ENCODE results near the gene JCAD. TPM values are rescaled to one million over a fixed set of nuclear protein-coding genes. Genes with fewer than 3 reads are reported as not detected.

JCAD gene
- total RNA-seq, 4 donors from 2014 or later: 26.6 to 38.5 (median 28.1) TPM

DNA sequence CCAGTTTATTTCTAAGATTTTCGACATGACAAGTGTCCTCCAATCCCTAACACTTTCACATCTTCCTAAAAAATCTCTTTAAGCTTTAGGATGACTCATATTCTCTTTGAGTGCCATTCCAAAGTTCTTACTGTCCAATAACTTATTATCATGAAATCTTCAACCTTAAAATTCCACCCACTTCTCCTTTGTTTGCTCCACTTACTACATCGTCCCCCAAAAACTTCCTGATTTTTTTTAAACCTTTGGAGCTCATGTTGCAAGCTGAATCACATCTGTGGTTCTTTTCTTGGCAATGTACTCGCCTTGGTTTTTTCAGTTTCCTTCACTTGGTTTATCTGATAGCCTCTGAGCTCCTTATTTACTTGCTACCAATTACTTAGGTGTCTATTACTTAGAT is 39.2 kb upstream of the JCAD start:
- no peak for DNase-seq
- Histone ChIP-seq H3K27me3 (no peaks in the 10 kb centered on the region), H3K36me3 (no peaks in the 10 kb centered on the region), H3K4me3 (replicated peaks in 1 of 3) (no peak overlapping the region), H3K27ac (no peak overlapping the region), H3K9me3 (no peaks in the 10 kb centered on the region), H3K4me1 (no peaks in the 10 kb centered on the region)
- TF ChIP-seq POLR2A (IDR thresholded peaks at IDR 0.05): no peak
- TF ChIP-seq, protein P1, sequence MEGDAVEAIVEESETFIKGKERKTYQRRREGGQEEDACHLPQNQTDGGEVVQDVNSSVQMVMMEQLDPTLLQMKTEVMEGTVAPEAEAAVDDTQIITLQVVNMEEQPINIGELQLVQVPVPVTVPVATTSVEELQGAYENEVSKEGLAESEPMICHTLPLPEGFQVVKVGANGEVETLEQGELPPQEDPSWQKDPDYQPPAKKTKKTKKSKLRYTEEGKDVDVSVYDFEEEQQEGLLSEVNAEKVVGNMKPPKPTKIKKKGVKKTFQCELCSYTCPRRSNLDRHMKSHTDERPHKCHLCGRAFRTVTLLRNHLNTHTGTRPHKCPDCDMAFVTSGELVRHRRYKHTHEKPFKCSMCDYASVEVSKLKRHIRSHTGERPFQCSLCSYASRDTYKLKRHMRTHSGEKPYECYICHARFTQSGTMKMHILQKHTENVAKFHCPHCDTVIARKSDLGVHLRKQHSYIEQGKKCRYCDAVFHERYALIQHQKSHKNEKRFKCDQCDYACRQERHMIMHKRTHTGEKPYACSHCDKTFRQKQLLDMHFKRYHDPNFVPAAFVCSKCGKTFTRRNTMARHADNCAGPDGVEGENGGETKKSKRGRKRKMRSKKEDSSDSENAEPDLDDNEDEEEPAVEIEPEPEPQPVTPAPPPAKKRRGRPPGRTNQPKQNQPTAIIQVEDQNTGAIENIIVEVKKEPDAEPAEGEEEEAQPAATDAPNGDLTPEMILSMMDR (IDR thresholded peaks at IDR 0.05): no peak
- intact Hi-C loops (cut with DNase I): no loop called here
- 58 to 64% methylated on average over 3 of the region's 3 CpGs for WGBS, 2 donors

DNA sequence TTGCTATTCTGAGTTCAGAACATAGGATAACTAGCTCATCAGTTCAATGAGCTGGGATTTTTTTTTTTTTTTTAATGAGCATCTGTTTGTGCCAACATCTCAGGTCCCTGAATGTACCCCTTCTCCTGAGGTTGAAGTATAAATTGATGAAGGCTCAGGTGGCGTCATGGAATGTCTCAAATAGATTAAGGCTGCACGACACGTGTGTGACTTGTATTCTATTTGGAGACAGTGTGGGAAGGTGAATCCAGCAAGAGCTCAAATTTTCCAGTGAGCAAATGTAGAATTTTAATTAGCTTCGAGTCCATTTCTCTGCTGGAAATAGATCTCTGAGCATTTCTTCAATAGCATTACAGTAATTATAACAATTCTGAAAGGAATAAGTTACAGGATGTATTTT is 37.2 kb upstream of the JCAD start:
- Histone ChIP-seq H3K36me3 (no peaks in the 10 kb centered on the region), H3K4me1 (no peaks in the 10 kb centered on the region), H3K4me3 (replicated peaks in 1 of 3) (no peak overlapping the region), H3K27ac (no peak overlapping the region), H3K27me3 (no peaks in the 10 kb centered on the region), H3K9me3 (no peaks in the 10 kb centered on the region)
- 94% methylated on average over 4 of the region's 4 CpGs for WGBS, 2 donors
- no peak for DNase-seq
- no peak for TF ChIP-seq POLR2A (IDR thresholded peaks at IDR 0.05)
- TF ChIP-seq, protein P1 (IDR thresholded peaks at IDR 0.05): no peak
- intact Hi-C loops (cut with DNase I): no loop called here

- Histone ChIP-seq H3K4me3 (replicated peaks in 1 of 3) (no peak overlapping the region), H3K9me3 (no peaks in the 10 kb centered on the region), H3K4me1 (no peaks in the 10 kb centered on the region), H3K27me3 (no peaks in the 10 kb centered on the region), H3K27ac (no peak overlapping the region), H3K36me3 (no peaks in the 10 kb centered on the region)
- DNase-seq: no peak
- TF ChIP-seq POLR2A (IDR thresholded peaks at IDR 0.05): no peak
- TF ChIP-seq, protein P1 (IDR thresholded peaks at IDR 0.05): no peak
- intact Hi-C loops (cut with DNase I): no loop called here
- 91 to 93% methylated on average over 6 of the region's 6 CpGs for WGBS, 2 donors
Observed at GRCh38 chr10:30095631-30096422, 36.4 kb upstream of the JCAD start.

DNA sequence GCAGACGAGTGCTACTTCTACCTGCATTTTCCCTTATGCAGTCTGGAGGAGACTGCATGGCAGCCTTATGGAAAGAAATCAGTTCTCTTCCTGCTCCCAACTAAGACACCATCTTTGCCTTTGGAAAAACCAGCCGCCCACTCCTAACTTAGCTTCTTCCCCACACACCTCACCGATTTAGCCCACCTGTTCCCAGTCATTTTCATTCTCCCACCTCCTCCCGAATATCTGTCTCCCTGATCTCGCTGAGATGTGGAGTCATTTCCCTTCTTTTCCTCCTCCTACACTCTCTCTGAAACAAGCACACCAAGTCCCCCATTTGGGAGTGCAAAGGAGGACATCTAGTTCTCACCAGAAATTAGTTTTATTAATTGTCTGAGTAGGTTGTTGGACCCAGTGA is 35.2 kb upstream of the JCAD start:
- Histone ChIP-seq H3K36me3 (no peaks in the 10 kb centered on the region), H3K27me3 (no peaks in the 10 kb centered on the region), H3K9me3 (no peaks in the 10 kb centered on the region), H3K4me1 (no peaks in the 10 kb centered on the region), H3K4me3 (replicated peaks in 1 of 3) (no peak overlapping the region), H3K27ac (no peak overlapping the region)
- intact Hi-C loops (cut with DNase I): no loop called here
- WGBS, 2 donors: 87 to 90% methylated on average over 5 of the region's 5 CpGs
- no peak for DNase-seq
- TF ChIP-seq, protein P1 (IDR thresholded peaks at IDR 0.05): no peak
- no peak for TF ChIP-seq POLR2A (IDR thresholded peaks at IDR 0.05)

DNA sequence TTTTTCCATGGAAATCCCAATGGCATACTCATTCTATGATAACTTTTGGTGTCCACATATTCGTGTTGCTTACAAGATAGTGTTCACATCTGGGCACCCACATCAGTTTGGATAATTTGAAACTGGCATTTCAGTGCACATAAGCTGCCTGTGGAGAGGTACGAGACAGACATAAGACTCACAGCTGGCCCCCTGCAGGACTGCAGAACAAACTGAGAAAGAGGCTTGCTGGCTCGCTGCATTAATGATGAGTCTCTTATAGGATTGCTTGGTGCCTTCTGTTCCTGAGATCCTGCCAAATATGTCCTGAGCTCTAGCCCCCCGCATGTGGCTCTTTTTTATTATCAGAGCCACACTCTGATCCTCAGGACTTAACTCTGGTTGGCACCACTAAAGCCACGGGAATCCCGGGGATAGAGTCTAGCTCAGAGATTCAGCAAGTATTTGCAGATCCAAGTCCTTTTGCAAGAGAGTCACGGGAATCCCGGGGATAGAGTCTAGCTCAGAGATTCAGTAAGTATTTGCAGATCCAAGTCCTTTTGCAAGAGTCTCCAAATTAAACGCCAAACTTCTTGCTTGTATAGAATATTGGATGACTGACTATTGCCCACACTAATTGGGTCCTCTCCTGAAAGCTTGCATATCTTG is 34.0 kb upstream of the JCAD start:
- Histone ChIP-seq H3K9me3 (no peaks in the 10 kb centered on the region), H3K4me1 (no peaks in the 10 kb centered on the region), H3K36me3 (no peaks in the 10 kb centered on the region), H3K27ac (no peak overlapping the region), H3K4me3 (replicated peaks in 1 of 3) (no peak overlapping the region), H3K27me3 (no peaks in the 10 kb centered on the region)
- no peak for TF ChIP-seq POLR2A (IDR thresholded peaks at IDR 0.05)
- TF ChIP-seq, protein P1 (IDR thresholded peaks at IDR 0.05): no peak
- intact Hi-C loops (cut with DNase I): no loop called here
- no peak for DNase-seq
- WGBS, 2 donors: 78 to 87% methylated on average over 9 of the region's 9 CpGs

Measured in thyroid gland (tissue), 4 donors.